MM.1S (cell line): ENCODE results near the gene UGGT1.
"Not testable (repeated sequence)": the region's sequence is repeated elsewhere in the genome, so short reads cannot be mapped to it uniquely, and the experiment has no call there.

ENCODE experiments used
- DNase-seq: peaks from one replicate; pipeline ENCODE4 v3.0.0-alpha.2; 2015
- H2AFZ ChIP-seq: fragments of 300-600 bp; sonication (generic); 2 replicates; pipeline ENCODE4 v1.6.0; 2016; ENCODE audit warnings: antibody characterized with exemption, low read length
- H3F3A ChIP-seq: fragments of 300-600 bp; sonication (generic); 2 replicates; pipeline ENCODE4 v1.6.1; 2016; ENCODE audit warnings: mild to moderate bottlenecking, antibody characterized with exemption, low read length, moderate library complexity, mixed read lengths; ENCODE audit not compliant: insufficient read depth
- H3K27ac ChIP-seq: fragments of 300-600 bp; sonication (generic); 2 replicates; pipeline ENCODE4 v1.5.1; 2016; ENCODE audit warnings: mild to moderate bottlenecking, low read length
- H3K27me3 ChIP-seq: fragments of 300-600 bp; sonication (generic); replicated peaks from 2 replicates; pipeline ENCODE4 v1.6.0; 2016; ENCODE audit warnings: low read length; ENCODE audit not compliant: insufficient read depth
- H3K36me3 ChIP-seq: fragments of 300-600 bp; sonication (generic); replicated peaks from 2 replicates; pipeline ENCODE4 v1.6.1; 2016; ENCODE audit warnings: mild to moderate bottlenecking, low read length, mixed read lengths; ENCODE audit not compliant: insufficient read depth
- H3K4me1 ChIP-seq: fragments of 300-600 bp; sonication (generic); 2 replicates; pipeline ENCODE4 v1.6.1; 2016; ENCODE audit warnings: low read length, mixed read lengths
- H3K4me2 ChIP-seq: fragments of 300-600 bp; sonication (generic); 2 replicates; pipeline ENCODE4 v1.6.0; 2016; ENCODE audit warnings: low read depth, low read length
- H3K4me3 ChIP-seq: fragments of 300-600 bp; sonication (generic); 2 replicates; pipeline ENCODE4 v1.5.1; 2016; ENCODE audit warnings: low read length, mixed read lengths
- H3K79me2 ChIP-seq: fragments of 300-600 bp; sonication (generic); 2 replicates; pipeline ENCODE4 v1.6.1; 2016; ENCODE audit warnings: mixed run types, low read length, mixed read lengths
- H3K9ac ChIP-seq: fragments of 300-600 bp; sonication (generic); 2 replicates; pipeline ENCODE4 v1.6.1; 2016; ENCODE audit warnings: low read length, mixed read lengths
- H3K9me2 ChIP-seq: fragments of 300-600 bp; sonication (generic); replicated peaks from 2 replicates; pipeline ENCODE4 v1.6.1; 2016; ENCODE audit warnings: mild to moderate bottlenecking, low read length, mixed read lengths; ENCODE audit not compliant: insufficient read depth
- H3K9me3 ChIP-seq: fragments of 300-600 bp; sonication (generic); replicated peaks from 2 replicates; pipeline ENCODE4 v1.6.1; 2016; ENCODE audit warnings: mild to moderate bottlenecking, low read length, mixed read lengths; ENCODE audit not compliant: insufficient read depth
- H4K20me1 ChIP-seq: fragments of 300-600 bp; sonication (generic); 2 replicates; pipeline ENCODE4 v1.6.1; 2016; ENCODE audit warnings: mild to moderate bottlenecking, low read length, moderate library complexity, mixed read lengths; ENCODE audit not compliant: insufficient read depth
- CTCF ChIP-seq: fragments of 300-600 bp; sonication (generic); IDR thresholded peaks from 2 replicates; pipeline ENCODE4 v1.5.1; 2016; ENCODE audit warnings: antibody characterized with exemption, low read length, mixed read lengths
- EZH2 ChIP-seq: fragments of 300-600 bp; sonication (generic); optimal IDR thresholded peaks from 2 replicates; pipeline ENCODE3; 2017; ENCODE audit warnings: low read depth, mild to moderate bottlenecking, antibody characterized with exemption, low read length, mixed read lengths
- EZH2phosphoT487 ChIP-seq: fragments of 300-600 bp; sonication (generic); IDR thresholded peaks from 2 replicates; pipeline ENCODE4 v1.6.1; 2018; ENCODE audit warnings: antibody characterized with exemption, low read length

Gene UGGT1

GRCh38 chr2:128172191-128172590, 81.2 kb downstream of the UGGT1 start:
- no peak for TF ChIP-seq EZH2
- TF ChIP-seq EZH2phosphoT487: no peak
- TF ChIP-seq CTCF: no peak
- Histone ChIP-seq H3K36me3 (no peaks in the 10 kb centered on the region; the same call in none of the 2 replicates), H3F3A (no peaks in the 10 kb centered on the region), H3K9ac (no peak overlapping the region), H3K4me1 (no peaks in the 10 kb centered on the region), H3K27ac (no peak overlapping the region), H3K4me3 (no peak overlapping the region), H2AFZ (no peak overlapping the region), H4K20me1 (no peaks in the 10 kb centered on the region), H3K79me2 (no peaks in the 10 kb centered on the region), H3K27me3 (no peaks in the 10 kb centered on the region), H3K9me2 (no peaks in the 10 kb centered on the region), H3K9me3 (no peaks in the 10 kb centered on the region), H3K4me2 (no peak overlapping the region)
- DNase-seq: no peak

- H3K27me3 ChIP-seq, DNase-seq, H2AFZ ChIP-seq, H3K27ac ChIP-seq, H3K9me3 ChIP-seq, H4K20me1 ChIP-seq, H3K4me1 ChIP-seq, H3K4me2 ChIP-seq, H3K9me2 ChIP-seq, H3F3A ChIP-seq, H3K9ac ChIP-seq, H3K36me3 ChIP-seq, H3K79me2 ChIP-seq, H3K4me3 ChIP-seq: not testable (repeated sequence)
Observed at GRCh38 chr2:128174067-128174466, 83.1 kb downstream of the UGGT1 start.

GRCh38 chr2:128177315-128177714, 86.3 kb downstream of the UGGT1 start:
- Histone ChIP-seq H3K9me3 (no peaks in the 10 kb centered on the region), H3K9ac (no peak overlapping the region), H3K36me3 (peaks cover 9% of the 10 kb centered on the region), H3K4me2 (no peak overlapping the region), H3K27ac (no peak overlapping the region), H3K4me3 (no peak overlapping the region), H3F3A (no peaks in the 10 kb centered on the region), H3K4me1 (no peaks in the 10 kb centered on the region), H3K9me2 (no peaks in the 10 kb centered on the region), H3K79me2 (no peaks in the 10 kb centered on the region), H2AFZ (no peak overlapping the region), H4K20me1 (no peaks in the 10 kb centered on the region), H3K27me3 (no peaks in the 10 kb centered on the region)
- no peak for DNase-seq
- no peak for TF ChIP-seq EZH2phosphoT487
- TF ChIP-seq CTCF: no peak
- no peak for TF ChIP-seq EZH2

- Histone ChIP-seq H3K4me3 (no peak overlapping the region), H3K9me2 (no peaks in the 10 kb centered on the region), H3K4me2 (no peak overlapping the region), H3K9me3 (no peaks in the 10 kb centered on the region), H3K27ac (no peak overlapping the region), H3K9ac (no peak overlapping the region), H4K20me1 (no peaks in the 10 kb centered on the region), H3F3A (no peaks in the 10 kb centered on the region), H3K36me3 (peaks cover 9% of the 10 kb centered on the region), H3K4me1 (no peaks in the 10 kb centered on the region), H3K27me3 (no peaks in the 10 kb centered on the region), H3K79me2 (no peaks in the 10 kb centered on the region), H2AFZ (no peak overlapping the region)
- DNase-seq: no peak
- TF ChIP-seq EZH2phosphoT487: no peak
- TF ChIP-seq CTCF: no peak
- TF ChIP-seq EZH2: no peak
Observed at GRCh38 chr2:128178149-128178649, 87.2 kb downstream of the UGGT1 start.
